Measurements from ENCODE around the gene SLC35F4. TPM values are rescaled to one million over a fixed set of nuclear protein-coding genes. Genes with fewer than 3 reads are reported as not detected.

Gene SLC35F4
- total and polyA plus RNA-seq, 10 donors = not detected

- Histone ChIP-seq H3K9me3 (peaks cover 0 to 10% (median 3%) of the 10 kb centered on the region in 8 donors), H3K36me3 (no peaks in the 10 kb centered on the region), H3K4me1 (no peaks in the 10 kb centered on the region), H3K27ac (no peak overlapping the region), H3K4me3 (no peak overlapping the region), H3K27me3 (replicated peaks in 1 of 7) (no peaks in the 10 kb centered on the region)
- WGBS, 5 donors = 38 to 77% (median 66%) methylated on average over 3 of the region's 3 CpGs
- intact Hi-C loops (cut with DNase I; ENCODE audit: low total_unique reads) = no loop called here
- no peak for TF ChIP-seq CTCF (IDR thresholded peaks at IDR 0.05 in 8 of 11, conservative IDR thresholded peaks at IDR 0.05 in 3 of 11)
- no peak for TF ChIP-seq POLR2A (IDR thresholded peaks at IDR 0.05)
- no peak for TF ChIP-seq POLR2AphosphoS5 (IDR thresholded peaks at IDR 0.05)
- DNase-seq = no peak
Measured at GRCh38 chr14:57699947-57700346, 165.9 kb downstream of the SLC35F4 start.

- no peak for DNase-seq
- no peak overlapping the region for H3K4me3 ChIP-seq
- intact Hi-C loops (cut with DNase I; ENCODE audit: low total_unique reads) = no loop called here
- H3K27ac ChIP-seq = no peak overlapping the region
- no peaks in the 10 kb centered on the region for H3K27me3 ChIP-seq (replicated peaks in 1 of 7)
- TF ChIP-seq POLR2A (IDR thresholded peaks at IDR 0.05) = no peak
- TF ChIP-seq POLR2AphosphoS5 (IDR thresholded peaks at IDR 0.05) = no peak
- peaks cover 0 to 18% (median 5%) of the 10 kb centered on the region in 8 donors for H3K9me3 ChIP-seq
- no peaks in the 10 kb centered on the region for H3K36me3 ChIP-seq
- no peaks in the 10 kb centered on the region for H3K4me1 ChIP-seq
Measured at GRCh38 chr14:57692671-57693070, 173.2 kb downstream of the SLC35F4 start.

- DNase-seq = no peak
- H3K27ac ChIP-seq = no peak overlapping the region
- no peaks in the 10 kb centered on the region for H3K4me1 ChIP-seq
- WGBS, 5 donors = 54 to 86% (median 70%) methylated on average over 1 of the region's 1 CpG
- H3K9me3 ChIP-seq = peaks cover 0 to 1% (median 0%) of the 10 kb centered on the region in 8 donors
- intact Hi-C loops (cut with DNase I; ENCODE audit: low total_unique reads) = no loop called here
- TF ChIP-seq POLR2A (IDR thresholded peaks at IDR 0.05) (no peak), POLR2AphosphoS5 (IDR thresholded peaks at IDR 0.05) (no peak), CTCF (IDR thresholded peaks at IDR 0.05 in 8 of 11, conservative IDR thresholded peaks at IDR 0.05 in 3 of 11) (no peak)
- no peak overlapping the region for H3K4me3 ChIP-seq
- no peaks in the 10 kb centered on the region for H3K36me3 ChIP-seq
- H3K27me3 ChIP-seq (replicated peaks in 1 of 7) = no peaks in the 10 kb centered on the region
Measured at GRCh38 chr14:57687416-57687815, 178.5 kb downstream of the SLC35F4 start.

- intact Hi-C loops (cut with DNase I; ENCODE audit: low total_unique reads) = no loop called here
- TF ChIP-seq CTCF (IDR thresholded peaks at IDR 0.05 in 8 of 11, conservative IDR thresholded peaks at IDR 0.05 in 3 of 11) (no peak), POLR2A (IDR thresholded peaks at IDR 0.05) (no peak), POLR2AphosphoS5 (IDR thresholded peaks at IDR 0.05) (no peak)
- no peaks in the 10 kb centered on the region for H3K27me3 ChIP-seq (replicated peaks in 1 of 7)
- H3K9me3 ChIP-seq = peaks cover 0 to 4% (median 0%) of the 10 kb centered on the region in 8 donors
- no peak overlapping the region for H3K4me3 ChIP-seq
- DNase-seq = no peak
- WGBS, 5 donors = 54 to 70% (median 59%) methylated on average over 4 of the region's 4 CpGs
- H3K36me3 ChIP-seq = no peaks in the 10 kb centered on the region
- H3K27ac ChIP-seq = no peak overlapping the region
- H3K4me1 ChIP-seq = no peaks in the 10 kb centered on the region
Measured at GRCh38 chr14:57686304-57686703, 179.6 kb downstream of the SLC35F4 start.

GRCh38 chr14:57671021-57671420 lies 194.9 kb downstream of the SLC35F4 start:
- Histone ChIP-seq H3K4me3 (no peak overlapping the region), H3K4me1 (no peaks in the 10 kb centered on the region), H3K36me3 (no peaks in the 10 kb centered on the region), H3K27me3 (replicated peaks in 1 of 7) (peaks cover 0 to 3% (median 0%) of the 10 kb centered on the region in 7 donors), H3K27ac (no peak overlapping the region), H3K9me3 (peaks cover 0 to 7% (median 0%) of the 10 kb centered on the region in 8 donors)
- TF ChIP-seq POLR2A (IDR thresholded peaks at IDR 0.05) = no peak
- TF ChIP-seq CTCF (IDR thresholded peaks at IDR 0.05 in 8 of 11, conservative IDR thresholded peaks at IDR 0.05 in 3 of 11) = no peak
- TF ChIP-seq POLR2AphosphoS5 (IDR thresholded peaks at IDR 0.05) = no peak
- intact Hi-C loops (cut with DNase I; ENCODE audit: low total_unique reads) = no loop called here
- no peak for DNase-seq
- WGBS, 5 donors = 79 to 89% (median 82%) methylated on average over 3 of the region's 3 CpGs
